ENCODE data around the gene ABCG8. TPM values are rescaled to one million over a fixed set of nuclear protein-coding genes. Genes with fewer than 3 reads are reported as not detected.

Gene ABCG8
- total and polyA plus RNA-seq, 12 donors: 0.15 to 1.4 TPM; not detected in 10

DNA sequence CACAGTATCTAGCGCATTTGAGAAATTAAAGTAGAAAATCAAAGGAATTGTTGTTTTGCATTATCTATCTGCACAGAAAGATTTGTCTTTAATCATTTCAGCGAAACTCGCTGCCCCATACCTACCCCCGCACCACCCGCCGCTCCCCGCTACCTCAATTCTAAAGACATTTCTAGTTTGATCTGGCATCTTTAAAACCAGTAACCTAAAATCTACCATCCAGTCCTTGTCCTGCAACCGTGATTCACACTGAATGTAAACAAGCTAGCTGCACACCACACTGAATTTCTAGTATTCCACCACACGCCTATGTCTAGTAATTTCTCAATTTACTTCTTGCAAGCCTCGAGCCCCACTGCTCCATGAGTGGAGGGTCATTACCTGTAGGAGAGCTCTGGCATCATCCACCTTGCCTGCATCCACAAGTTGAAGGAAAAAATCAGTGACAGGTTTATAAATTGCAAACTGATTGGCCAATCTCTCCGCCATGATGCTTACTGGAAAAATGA lies 60.1 kb downstream of the ABCG8 start:
- TF ChIP-seq, protein P1, sequence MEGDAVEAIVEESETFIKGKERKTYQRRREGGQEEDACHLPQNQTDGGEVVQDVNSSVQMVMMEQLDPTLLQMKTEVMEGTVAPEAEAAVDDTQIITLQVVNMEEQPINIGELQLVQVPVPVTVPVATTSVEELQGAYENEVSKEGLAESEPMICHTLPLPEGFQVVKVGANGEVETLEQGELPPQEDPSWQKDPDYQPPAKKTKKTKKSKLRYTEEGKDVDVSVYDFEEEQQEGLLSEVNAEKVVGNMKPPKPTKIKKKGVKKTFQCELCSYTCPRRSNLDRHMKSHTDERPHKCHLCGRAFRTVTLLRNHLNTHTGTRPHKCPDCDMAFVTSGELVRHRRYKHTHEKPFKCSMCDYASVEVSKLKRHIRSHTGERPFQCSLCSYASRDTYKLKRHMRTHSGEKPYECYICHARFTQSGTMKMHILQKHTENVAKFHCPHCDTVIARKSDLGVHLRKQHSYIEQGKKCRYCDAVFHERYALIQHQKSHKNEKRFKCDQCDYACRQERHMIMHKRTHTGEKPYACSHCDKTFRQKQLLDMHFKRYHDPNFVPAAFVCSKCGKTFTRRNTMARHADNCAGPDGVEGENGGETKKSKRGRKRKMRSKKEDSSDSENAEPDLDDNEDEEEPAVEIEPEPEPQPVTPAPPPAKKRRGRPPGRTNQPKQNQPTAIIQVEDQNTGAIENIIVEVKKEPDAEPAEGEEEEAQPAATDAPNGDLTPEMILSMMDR (IDR thresholded peaks at IDR 0.05): no peak
- H3K9me3 ChIP-seq: no peaks in the 10 kb centered on the region
- DNase-seq (no peak), ATAC-seq (no peak)
- no peak overlapping the region for H3K4me3 ChIP-seq
- no peak overlapping the region for H3K27ac ChIP-seq
- peaks cover 0 to 96% (median 21%) of the 10 kb centered on the region in 9 donors for H3K36me3 ChIP-seq
- H3K27me3 ChIP-seq: no peaks in the 10 kb centered on the region
- intact Hi-C loops (cut with DNase I): no loop called here
- 94% methylated on average over 11 of the region's 11 CpGs for WGBS, 2 donors
- no peaks in the 10 kb centered on the region for H3K4me1 ChIP-seq

GRCh38 chr2:43899589-43899988 lies 60.8 kb downstream of the ABCG8 start:
- TF ChIP-seq, protein P1 (IDR thresholded peaks at IDR 0.05): no peak
- 90 to 91% methylated on average over 2 of the region's 2 CpGs for WGBS, 2 donors
- Histone ChIP-seq H3K9me3 (no peaks in the 10 kb centered on the region), H3K27me3 (no peaks in the 10 kb centered on the region), H3K4me3 (no peak overlapping the region), H3K4me1 (no peaks in the 10 kb centered on the region), H3K27ac (no peak overlapping the region), H3K36me3 (peaks cover 0 to 96% (median 18%) of the 10 kb centered on the region in 9 donors)
- intact Hi-C loops (cut with DNase I): no loop called here
- no peak for DNase-seq
- ATAC-seq: no peak

- no peaks in the 10 kb centered on the region for H3K27me3 ChIP-seq
- 85 to 91% methylated on average over 11 of the region's 11 CpGs for WGBS, 2 donors
- H3K4me1 ChIP-seq: no peaks in the 10 kb centered on the region
- no peak overlapping the region for H3K4me3 ChIP-seq
- DNase-seq (no peak), ATAC-seq (no peak)
- intact Hi-C loops (cut with DNase I): loop anchor here in 1 of 10 donors (10.0 kb wide), 1 partner anchor 69 kb away; no protein-coding TSS in a partner anchor
- peaks cover 0 to 87% (median 39%) of the 10 kb centered on the region in 9 donors for H3K36me3 ChIP-seq
- H3K27ac ChIP-seq: no peak overlapping the region
- H3K9me3 ChIP-seq: no peaks in the 10 kb centered on the region
- TF ChIP-seq, protein P1 (IDR thresholded peaks at IDR 0.05): no peak
Measured at GRCh38 chr2:43905371-43905803, 66.6 kb downstream of the ABCG8 start.

GRCh38 chr2:43905871-43906270 lies 67.1 kb downstream of the ABCG8 start:
- no peaks in the 10 kb centered on the region for H3K4me1 ChIP-seq
- TF ChIP-seq, protein P1 (IDR thresholded peaks at IDR 0.05): no peak
- peaks cover 0 to 87% (median 34%) of the 10 kb centered on the region in 9 donors for H3K36me3 ChIP-seq
- WGBS, 2 donors: 79 to 83% methylated on average over 5 of the region's 5 CpGs
- intact Hi-C loops (cut with DNase I): loop anchor here in 1 of 10 donors (10.0 kb wide), 1 partner anchor 69 kb away; no protein-coding TSS in a partner anchor
- no peaks in the 10 kb centered on the region for H3K9me3 ChIP-seq
- H3K27ac ChIP-seq: no peak overlapping the region
- H3K4me3 ChIP-seq: no peak overlapping the region
- ATAC-seq (no peak), DNase-seq (no peak)
- H3K27me3 ChIP-seq: no peaks in the 10 kb centered on the region
